ENCODE data around the gene MLST8.

Gene MLST8

DNA sequence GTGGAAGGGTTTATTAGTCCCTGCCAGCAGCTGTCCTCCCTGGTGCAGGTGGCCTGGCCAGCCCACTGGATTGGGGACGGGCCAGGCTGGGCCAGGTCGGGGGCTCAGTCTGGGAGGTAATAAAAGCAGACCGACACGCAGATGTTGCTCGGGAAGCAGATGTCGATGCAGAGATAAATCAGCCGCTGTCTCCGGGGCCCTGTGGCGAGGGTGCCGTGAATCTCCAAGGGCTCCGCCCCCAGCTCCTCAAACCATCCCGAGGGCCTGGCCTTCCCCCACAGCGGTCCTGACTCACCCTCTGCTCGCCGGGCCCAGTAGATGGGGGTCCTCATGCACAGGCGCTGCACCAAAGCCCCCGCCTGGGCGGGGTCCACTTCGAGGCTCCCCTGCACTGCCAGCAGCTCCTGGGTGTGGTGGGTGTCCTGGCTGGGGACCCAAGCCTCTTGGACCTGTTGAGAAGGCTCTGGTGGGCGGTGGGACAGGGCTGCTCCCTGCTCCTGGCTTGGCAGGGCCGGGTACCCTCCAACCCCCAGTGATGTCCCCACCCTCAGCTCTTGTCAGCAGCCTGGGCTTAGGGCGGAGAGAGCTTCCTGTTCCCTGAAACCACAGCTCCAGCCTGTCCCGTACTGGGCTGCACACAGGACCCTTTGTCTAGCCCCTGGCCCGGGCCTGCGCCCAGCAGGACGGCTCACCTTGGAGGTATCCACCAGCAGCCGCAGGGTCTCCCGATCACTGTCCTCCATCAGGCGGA lies 4.2 kb downstream of the MLST8 start:
- no peak for DNase-seq (ENCODE audit: low read depth)

DNA sequence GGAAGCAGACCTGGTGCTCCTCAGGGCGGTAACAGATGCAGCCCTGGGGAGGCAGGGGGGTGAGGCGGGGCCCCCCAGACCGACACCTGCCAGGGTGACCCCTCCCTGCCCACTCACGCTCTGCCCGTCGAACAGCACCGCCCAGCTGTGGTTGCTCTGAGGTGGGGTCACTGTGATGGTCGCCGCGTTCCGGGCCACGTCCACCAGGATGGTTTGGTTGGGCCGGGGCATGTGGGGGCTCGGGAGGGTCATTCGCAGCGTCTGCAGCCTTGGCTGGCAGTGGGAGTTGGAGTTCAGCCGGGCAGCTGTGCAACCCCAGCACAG lies 4.7 kb downstream of the MLST8 start:
- DNase-seq (ENCODE audit: low read depth): no peak

DNA sequence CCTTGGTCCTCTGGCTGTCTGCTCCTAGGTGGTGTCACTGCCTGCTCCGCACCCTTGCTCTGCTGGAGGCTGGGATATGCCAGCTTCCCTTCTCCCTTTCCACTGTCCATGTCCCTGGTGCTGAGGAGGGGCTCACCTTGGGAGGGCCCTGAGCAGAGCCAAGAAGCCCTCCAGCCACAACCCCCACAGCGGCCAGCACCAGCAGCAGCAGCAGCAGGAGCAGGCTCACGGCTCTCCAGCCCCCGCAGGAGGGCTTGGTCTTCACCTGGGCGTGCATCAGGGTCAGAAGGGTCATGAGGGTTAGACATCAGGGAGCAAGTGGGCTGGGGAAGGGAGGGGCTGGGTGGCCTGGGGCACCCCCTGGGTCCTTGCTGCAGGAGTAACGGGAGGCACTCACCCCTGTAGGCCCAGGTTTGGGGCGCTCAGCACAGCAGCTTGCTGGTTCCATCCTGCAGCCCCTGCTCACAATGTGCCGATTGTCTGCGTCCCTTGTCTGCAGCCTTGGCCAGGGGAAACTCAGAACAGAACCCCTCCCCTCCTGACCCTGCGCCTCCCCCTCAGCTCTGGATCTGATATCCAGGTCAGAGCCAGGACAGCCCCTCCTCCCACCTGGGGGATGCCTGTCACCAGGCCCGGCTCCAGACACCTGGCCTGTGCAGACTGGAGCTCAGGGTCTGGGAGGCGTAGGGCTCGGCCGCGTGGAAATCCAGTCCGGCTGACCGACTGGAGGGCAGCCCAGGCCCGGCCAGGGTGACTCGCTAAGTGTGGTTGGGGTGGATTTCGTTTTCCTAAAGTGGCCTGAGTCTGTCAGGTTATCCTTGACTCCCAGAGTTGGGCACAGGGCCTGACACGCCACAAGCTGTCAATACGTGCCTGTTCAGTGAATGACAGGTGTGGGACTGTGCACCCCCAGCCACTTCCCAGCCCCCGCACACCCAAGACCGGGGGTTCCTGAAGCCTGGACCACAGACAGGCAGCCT lies 5.4 kb downstream of the MLST8 start, which contains the start of gene BRICD5:
Gene BRICD5, minus strand, starts transcription at position 478 of the 980 bp plus-strand sequence. Its CDS starts 30 bp downstream, at position 448.
- DNase-seq (ENCODE audit: low read depth): no peak

DNA sequence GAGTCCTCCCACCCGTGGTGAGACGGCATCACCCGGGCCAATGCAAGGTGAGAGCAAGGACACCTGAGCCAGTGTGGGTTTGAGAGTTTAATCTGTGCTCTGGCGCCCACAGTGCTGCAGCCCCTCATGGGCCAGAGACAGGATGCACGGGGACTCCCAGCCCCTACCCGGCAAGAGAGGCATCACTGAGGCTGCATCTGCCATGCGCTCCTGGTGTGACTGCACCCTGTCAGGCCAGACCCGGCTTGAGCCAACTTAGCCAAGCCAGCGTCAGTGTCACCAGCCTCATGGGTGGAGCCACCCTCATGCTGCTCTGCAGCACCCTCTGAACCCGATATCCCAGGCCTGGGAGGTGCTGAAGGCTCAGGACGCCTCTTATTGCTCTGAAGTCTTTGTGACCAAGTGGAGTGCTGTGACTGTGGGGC lies 6.7 kb downstream of the MLST8 start:
- DNase-seq (ENCODE audit: low read depth): no peak

DNA sequence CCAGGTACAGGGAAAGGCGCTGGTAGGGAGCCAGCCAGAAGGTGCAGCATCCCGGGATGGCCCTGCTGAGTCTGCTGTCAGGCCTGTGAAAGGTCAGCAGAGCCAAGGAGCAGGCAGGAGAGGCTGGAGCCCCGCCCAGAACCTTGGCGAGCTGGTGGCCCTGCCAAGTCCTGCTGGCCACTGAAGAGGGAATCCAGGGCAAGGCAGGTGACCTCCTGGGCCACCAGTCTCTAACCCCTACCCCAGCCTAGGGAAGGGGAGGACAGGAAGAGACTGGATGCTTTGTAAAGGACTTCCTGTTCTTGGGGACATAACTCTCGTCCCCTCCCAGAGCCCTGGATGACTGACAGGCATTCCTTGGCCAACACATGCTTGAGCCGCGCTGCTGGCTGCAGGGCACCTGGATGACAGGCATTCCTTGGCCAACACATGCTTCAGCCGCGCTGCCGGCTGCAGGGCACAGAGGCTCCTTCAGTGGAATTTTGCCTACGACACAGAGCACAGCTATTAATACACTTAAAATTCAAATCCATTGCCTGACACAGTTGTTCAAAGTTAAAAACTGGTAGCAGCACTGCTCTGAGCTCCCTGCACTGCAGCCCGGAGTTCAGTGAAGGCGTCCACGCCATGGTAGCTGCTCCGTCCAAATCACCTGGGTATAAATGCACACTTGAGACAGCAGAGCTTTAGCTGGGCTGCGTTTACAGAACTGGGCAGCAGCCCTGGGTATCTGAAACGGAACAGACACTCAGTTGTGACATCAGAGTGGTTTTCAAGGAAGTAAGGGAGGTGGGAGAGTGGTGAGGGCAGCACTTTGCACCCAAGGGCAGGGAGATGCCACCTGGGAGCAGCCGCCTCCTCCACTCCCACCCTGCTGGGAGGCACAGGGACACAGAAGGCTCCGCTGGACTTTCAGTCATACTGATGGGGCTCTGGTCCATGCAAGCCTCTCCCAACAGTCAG lies 7.4 kb downstream of the MLST8 start:
- no peak for DNase-seq (ENCODE audit: low read depth)

DNA sequence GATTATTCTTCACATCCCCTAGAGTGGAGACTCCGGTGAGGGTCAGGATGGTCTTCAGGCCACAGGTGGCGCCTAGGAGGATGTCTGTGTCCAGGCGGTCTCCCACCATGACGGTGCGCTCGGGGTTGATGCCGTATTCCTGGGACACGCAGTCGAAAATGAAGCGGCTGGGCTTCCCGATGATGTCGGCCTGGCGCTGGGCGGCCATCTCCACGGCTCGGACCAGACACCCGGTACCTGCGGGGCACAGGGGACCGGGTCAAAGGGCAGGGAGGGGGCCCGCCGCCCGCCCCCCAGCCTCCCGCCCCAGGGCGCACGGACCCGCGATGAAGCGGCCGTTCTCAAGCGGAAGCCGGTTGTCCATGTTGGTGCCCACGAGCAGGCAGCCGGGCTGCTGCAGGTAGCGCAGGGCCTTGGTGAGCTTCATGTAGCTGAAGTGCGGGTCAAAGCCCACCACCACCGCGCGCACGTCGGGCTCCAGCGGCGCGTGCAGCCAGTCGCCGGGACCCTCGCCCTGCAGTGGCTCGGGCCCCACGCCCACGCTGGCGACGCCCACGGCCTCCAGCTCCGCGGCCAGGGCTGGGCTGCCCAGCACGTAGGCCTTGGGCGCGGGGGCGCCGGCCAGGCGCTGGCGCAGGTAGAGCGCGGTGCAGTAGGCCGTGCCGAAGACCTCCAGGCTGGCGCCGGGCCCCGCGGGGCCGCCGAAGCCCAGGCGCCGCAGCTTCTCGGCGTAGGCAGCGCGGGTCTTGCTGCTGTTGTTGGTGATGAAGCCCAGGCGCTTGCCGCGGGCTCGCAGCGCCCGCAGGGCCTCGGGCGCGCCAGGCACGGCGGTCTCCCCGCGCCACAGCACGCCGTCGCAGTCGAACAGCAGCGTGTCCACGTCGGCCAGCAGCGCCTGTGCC lies 8.8 kb downstream of the MLST8 start:
- no peak for DNase-seq (ENCODE audit: low read depth)

DNA sequence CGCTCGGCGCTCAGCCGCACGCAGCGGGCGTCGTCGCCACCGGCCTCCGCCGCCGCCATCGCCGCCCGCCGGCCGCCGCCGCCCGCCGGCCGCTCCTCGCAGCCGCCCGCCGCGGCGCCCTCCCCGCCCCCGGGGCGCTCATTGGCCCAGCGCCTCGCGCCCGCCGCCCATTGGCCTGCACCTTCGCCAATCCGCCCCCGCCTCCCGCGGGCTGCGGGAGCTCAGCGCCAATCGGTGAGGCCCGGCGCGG lies 9.4 kb downstream of the MLST8 start, which contains the start of gene PGP:
Gene PGP, minus strand, starts transcription at position 122 of the 250 bp plus-strand sequence. Its CDS starts 63 bp downstream, at position 59.
- DNase-seq (ENCODE audit: low read depth): no peak

DNA sequence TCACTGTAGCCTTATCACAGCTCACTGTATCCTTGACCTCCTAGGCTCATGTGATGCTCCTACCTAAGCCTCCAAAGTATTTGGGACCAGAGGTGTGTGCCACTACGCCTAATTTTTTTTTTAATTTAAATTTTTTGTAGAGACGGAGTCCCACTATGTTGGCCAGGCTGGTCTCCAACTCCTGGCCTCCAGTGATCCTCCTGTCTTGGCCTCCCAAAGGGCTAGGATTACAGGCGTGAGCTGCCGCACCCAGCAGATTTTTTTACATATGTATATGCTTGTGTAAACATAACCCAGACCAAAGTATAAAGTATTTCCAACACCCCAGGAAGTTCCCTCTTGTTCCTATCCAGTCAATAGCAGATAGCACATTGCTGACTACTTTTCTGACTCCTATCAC lies 11.1 kb downstream of the MLST8 start:
- no peak for DNase-seq (ENCODE audit: low read depth)

DNA sequence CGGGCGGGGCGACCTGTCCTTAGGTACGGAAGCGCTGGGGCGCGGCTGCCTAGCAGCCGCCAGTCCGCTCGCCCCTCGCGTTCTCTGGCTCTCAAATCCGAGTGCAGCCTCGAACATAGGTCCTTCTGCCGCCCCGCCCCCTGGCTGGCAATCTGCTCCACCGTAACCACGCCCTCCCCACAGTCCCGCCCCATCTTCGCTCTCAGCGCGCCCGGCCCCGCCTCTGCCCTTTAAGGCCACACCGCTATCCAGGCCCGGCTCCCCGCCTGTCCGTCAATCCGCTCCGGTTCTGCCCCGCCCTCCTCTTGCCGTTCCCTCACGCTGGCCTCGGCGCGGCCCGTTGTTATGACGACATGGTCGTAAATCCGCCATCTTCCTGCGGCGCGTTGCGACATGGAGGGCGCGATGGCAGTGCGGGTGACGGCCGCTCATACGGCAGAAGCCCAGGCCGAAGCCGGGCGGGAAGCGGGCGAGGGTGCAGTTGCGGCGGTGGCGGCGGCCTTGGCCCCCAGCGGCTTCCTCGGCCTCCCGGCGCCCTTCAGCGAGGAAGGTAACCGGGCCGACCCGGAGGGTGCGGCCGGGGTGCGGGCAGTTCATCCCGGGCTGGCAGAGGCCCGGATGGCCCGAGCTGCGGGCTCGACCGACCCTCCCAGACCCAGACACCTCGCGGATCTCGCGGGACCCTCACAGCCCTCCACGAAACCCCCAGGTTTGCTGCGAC lies 18.1 kb downstream of the MLST8 start, which contains the start of gene E4F1:
Gene E4F1, plus strand, starts transcription at position 371 of the 721 bp plus-strand sequence. Its CDS starts 23 bp downstream, at position 394.
- peak; percentile 100 for DNase-seq (ENCODE audit: low read depth)

DNA sequence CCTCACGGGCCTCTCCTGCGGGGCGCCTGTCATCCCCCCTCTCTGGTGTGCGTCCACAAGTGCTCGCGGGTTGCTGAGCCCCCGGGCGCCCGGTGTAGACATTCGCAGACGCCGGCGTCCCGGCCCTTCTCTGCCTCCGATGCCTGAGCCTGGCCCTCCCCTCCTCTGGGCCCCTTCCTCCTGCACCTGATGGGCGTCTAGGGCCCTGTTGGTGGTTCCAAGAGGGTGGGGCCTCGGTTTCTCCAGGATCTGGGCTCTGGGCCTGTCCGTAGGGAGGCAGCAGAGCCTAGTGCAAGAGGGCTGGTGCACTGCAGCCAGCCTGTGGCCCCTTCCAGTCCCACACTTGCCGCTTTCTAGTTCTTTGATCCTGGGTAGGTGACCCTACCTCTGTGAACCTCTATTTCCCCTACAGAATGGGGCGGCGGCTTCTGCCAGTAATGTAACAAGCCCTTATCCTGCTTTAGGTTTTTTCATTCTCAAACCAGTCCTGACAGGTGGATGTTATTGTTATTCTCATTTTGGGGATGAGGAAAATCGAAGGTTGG lies 18.8 kb downstream of the MLST8 start:
- DNase-seq (ENCODE audit: low read depth): peak; percentile 52

DNA sequence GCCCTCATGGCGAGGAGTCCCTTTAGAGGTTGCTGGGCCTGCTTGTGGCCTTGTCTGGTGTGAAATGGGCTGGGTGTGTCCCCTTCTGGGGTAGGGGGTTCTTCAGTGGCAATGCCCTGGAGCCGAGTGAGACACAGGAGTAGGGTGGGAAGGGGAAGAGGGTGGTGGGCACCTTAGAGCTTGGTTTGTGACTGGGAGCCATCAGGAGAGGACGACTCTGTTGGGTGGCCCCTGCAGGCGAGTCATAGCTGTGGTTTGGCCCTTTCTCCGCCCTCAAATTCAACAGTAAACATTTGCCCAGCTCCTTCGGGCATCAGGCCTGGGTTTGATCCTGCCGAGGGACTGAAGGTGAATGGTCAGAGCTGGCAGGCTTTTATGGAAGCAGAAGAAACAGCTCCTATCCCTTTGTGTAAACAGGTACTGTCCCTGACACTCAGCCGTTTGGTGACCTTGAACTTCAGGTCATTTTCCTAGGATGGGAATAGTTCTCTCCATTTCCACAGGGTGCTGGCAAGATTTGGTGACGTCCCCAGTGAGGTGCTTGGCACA lies 21.1 kb downstream of the MLST8 start:
- DNase-seq (ENCODE audit: low read depth): no peak

DNA sequence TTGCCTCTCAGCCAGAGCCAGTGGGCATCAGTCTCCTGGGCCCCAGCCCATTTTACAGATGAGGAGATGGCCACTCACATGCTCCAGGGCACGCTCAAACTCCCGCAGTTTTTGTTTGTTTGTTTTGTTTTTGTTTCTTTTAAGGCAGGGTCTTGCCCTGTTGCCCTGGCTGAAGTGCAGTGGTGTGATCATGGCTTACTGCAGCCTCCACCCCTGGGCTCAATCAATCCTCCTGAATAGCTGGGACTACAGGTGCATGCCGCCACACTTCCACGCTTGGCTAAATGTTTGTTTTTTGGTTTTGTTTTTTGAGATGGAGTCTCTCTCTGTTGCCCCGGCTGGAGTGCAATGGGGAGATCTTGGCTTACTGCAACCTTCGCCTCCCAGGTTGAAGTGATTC lies 21.7 kb downstream of the MLST8 start:
- DNase-seq (ENCODE audit: low read depth): no peak

DNA sequence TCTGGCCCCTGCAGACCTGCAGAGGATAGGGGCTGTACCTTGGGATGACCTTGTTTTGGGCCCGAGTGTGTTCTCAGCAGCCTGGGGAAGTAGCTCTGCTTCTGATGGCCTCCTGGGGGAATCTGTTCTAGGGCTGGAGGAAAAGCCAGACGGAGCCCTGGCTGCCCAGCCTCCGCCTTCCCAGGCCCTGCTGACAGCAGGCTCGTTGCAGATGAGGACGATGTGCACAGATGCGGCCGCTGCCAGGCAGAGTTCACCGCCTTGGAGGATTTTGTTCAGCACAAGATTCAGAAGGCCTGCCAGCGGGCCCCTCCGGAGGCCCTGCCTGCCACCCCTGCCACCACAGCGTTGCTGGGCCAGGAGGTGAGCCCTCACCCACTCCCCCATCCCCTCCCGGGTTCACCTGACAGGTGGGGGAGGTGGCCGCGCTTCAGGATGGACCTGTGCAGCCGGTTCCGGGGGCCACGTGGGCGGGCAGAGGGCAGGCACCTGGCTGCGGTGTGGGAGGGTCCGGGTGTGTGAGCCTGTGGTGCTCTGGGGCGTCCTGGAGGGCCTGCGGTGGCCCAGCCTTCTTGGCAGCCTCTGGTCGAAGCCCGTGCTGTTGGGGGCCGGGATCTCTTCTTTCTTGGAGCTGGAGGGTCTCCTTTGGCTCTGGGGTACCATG lies 23.0 kb downstream of the MLST8 start:
- no peak for DNase-seq (ENCODE audit: low read depth)

DNA sequence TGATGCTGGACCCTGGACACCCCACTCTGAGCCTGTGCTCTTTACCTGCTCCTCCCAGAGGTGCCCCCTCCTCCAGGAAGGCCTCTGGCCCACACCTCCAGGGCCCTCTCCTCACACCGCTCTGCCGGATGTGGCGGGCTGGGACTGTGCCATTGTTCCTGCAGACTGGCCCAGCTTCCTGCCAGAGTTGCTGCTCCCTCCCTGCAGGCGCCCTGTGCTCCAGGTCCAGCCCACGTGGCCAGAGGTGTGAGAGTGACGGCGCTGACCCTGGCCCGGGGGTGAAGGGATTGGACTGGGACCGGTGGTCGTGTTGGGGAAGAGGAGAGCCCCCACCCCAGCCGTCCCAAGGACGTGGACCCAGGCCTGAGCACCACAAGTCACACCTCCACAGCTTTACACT lies 23.8 kb downstream of the MLST8 start:
- DNase-seq (ENCODE audit: low read depth): no peak

DNA sequence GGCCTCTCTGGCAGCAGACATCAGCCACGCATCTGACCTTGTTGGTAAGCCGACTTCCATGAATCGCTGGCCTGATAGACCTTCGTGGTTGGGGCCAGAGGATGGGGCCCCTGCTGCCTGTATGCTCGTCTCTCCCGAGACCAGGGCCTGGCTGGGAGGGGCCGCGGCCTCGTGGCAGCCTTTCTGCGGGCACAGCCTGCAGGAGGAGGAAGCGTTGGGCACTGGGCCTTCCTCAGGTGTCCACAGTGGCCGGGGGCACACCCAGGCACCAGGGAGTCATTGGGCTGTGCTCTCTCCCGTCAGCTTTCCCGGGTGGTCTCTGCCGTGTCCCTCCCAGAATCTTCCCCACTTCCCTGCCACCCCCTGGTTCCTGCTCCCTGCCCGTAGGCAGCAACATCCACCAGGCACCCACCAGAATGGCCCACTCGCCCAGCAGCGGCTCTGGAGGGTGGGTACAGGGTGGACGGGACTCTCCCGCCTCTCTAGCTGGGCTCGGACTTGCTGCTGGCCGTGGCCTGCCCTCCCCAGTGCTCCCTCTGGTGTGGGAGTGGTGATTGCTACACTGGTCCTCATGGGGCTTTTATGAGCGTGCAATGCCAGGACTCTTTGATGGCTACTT lies 24.5 kb downstream of the MLST8 start:
- no peak for DNase-seq (ENCODE audit: low read depth)

DNA sequence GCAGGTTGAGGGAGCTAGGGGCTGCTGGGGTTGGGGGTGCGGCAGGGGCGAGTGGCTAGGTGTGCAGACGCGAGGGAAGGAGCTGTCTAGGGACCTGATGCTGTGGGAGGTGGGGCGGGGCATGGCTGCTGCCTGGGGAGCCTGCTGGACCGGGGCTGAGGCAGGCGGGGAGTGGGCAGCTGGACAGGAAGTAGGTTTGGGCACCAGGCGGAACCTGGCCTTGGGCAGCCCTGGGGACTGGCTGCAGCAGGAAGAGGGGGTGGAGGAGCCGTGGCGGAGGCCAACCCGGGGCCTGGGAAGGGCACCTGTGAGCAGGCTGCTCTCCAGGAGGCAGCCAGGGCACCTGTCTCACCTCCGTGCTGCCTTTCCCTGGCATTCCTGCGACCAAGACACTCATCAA lies 25.1 kb downstream of the MLST8 start:
- no peak for DNase-seq (ENCODE audit: low read depth)

DNA sequence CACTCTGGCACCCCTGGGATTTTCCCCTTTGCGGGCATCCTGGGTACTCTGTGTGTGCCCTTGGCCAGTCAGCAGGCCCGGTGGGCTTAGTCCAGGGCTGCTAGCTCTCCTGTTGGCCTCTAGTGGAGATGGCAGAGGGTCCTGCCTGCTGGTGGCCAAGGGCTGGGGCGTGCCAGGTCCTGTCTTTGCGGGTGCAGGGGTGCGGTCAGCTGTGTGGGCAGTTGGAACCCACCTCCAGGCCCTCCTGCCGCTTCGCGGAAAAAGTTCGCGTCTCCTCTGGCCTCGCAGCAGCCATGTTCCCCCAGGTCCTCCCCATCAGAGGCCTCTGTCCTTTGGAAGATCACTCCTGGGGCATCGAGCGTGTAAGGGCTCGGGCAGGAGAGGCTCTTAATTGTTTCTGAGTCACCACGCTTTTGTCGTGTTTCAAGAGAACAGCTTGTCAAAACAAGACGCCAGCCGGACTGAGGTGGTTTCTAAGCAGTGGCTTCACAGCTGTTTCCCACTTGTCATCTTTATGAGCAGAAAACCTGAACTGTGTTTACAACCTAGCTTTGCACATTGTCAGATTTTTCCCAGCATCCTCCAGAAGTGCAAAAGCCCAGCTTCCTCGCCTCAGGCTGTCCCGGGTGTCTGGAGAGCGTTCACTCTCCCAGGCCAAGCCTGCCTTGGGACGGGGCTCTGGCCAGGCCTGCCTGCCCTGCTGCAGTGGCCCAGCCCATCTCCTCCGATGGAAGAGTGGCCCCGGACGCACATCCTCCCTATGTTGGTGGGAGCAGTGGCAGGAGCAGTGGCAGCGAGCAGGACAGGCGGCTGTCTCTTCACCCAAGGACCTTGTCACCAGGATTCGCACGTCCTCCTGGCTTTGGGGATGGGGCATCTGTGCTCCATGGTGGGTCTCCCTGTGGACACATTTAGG lies 26.0 kb downstream of the MLST8 start:
- DNase-seq (ENCODE audit: low read depth): no peak
